HG02840 (cell line): ENCODE results near the gene METAP2.
A peak's percentile ranks its signal among the peaks of the same experiment; 100 is the strongest.
"Not testable (repeated sequence)": the region's sequence is repeated elsewhere in the genome, so short reads cannot be mapped to it uniquely, and the experiment has no call there.

Experiments
- ATAC-seq: cut with Tn5 transposase; IDR thresholded peaks from one replicate; pipeline ENCODE4 v1.9.1; 2021; ENCODE audit warnings: mild to moderate bottlenecking, moderate library complexity, moderate number of reproducible peaks; ENCODE audit not compliant: unreplicated experiment, low FRiP score

Gene METAP2

GRCh38 chr12:95473884-95474659 is at the start of gene METAP2:
TSS of gene METAP2 (plus strand) at chr12:95474152. CDS start at chr12:95474180, 28 bp downstream.
- peak; percentile 97 for ATAC-seq

- ATAC-seq: no peak
Observed at GRCh38 chr12:95424271-95424994, 49.5 kb upstream of the METAP2 start.

GRCh38 chr12:95429172-95429510 is 44.8 kb upstream of the METAP2 start:
- no peak for ATAC-seq

GRCh38 chr12:95431120-95431519 is 42.8 kb upstream of the METAP2 start:
- no peak for ATAC-seq

DNA sequence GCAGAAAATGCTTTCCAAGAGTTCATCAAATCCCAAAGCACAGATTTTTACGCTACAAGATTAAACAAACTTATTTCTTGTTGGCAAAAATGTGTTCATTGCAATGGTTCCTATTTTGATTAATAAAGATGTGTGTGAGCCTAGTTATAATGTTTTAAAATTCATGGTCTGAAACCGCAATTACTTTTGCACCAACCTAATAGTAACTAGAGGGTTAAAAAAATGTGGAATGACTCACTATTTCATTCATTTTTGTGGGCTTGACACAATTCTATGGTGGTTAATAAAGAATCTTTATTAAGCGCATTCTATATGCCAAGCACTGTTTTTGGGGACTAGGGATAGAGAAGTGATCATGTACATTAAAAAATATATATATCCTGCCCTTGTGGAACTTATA is 38.6 kb upstream of the METAP2 start:
- ATAC-seq: no peak

DNA sequence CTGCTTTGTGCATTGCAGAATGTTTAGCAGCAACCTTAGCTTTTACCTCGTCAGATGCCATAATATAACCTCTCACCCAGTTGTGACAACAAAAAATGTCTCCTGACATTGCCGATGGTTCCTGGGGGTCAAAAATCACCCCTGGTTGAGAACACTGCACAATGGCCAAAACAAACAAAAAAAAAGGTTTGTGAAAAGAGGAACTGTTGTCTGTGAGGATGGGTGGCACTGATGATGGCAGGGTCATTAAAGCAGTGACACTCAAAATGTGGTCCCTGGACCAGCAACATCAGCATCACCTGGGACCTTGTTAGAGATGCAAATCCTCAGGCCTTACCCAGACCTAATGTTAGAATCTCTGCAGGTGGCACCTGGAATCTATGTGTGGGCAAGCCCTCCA is 36.4 kb upstream of the METAP2 start:
- no peak for ATAC-seq

DNA sequence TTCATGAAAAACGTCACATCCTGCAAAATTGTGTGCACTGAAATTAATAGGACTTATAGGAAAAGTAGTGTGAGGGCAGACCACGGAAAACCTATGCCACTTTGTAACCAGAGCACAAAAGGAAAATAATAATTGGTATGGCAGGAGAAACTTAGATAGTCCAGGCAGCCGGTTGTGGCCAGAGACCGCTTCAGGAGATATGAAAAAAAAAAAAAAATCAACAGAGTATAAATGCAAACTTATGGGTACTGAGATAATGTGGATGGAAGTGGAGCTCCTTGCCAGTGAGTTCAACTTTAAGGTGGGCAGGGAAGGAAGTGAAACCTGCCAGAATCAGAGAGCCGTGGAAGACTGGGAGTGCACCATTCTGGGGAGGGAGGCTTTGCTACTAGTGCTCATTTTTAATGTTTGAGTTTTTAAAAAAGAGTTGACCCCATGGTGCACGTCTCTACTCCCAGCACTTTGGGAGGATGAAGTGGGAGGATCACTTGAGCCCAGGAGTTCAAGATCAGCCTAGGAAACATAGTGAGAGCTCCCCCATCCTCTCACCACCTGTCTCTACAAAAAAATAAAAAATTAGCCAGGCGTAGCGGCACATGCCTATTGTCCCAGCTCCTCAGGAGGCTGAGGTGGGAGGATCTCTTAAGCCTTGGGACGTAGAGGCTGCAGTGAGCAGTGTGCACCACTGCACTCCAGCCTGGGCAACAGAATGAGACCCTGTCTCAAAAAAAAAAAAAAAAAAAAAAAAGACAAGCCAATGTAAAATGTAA is 34.3 kb upstream of the METAP2 start:
- ATAC-seq: no peak

DNA sequence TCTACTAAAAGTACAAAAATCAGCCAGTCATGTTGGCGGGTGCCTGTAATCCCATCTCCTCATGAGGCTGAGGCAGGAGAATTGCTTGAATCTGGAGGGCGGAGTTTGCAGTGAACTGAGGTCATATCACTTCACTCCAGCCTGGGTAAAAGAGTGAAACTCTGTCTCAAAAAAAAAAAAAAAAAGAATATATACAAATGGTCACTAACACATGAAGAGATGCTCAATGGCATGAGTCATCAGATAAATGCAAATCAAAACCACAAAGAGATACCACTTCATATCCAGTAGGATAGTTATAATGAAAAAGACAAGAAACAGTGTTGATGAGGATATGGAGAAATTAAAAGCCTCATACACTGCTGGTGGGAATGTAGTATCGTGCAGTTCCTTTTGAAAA is 33.6 kb upstream of the METAP2 start:
- no peak for ATAC-seq

GRCh38 chr12:95443459-95443858 is 30.5 kb upstream of the METAP2 start:
- no peak for ATAC-seq

GRCh38 chr12:95445099-95445498 is 28.9 kb upstream of the METAP2 start:
- ATAC-seq: not testable (repeated sequence)

GRCh38 chr12:95445884-95446505 is 28.0 kb upstream of the METAP2 start:
- no peak for ATAC-seq

DNA sequence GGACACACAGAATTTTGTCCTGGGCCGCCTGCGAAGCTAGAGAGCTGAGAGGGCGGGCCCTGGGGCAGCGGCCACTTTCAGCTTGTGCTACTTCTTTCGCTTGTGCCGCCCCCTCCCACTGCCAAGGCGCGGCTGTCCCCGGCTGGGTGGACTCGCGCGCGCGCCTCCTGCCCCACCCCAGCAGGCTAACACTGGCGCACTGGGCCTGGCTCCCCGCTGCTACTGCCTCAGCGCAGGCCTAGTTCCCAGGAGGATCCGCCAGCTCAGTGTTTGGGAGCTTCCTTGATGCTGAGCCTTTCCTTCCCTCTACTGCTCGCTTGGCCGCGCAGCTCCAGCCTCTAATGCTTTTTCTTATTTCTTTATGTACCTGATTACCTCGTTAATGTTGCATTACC is 27.4 kb upstream of the METAP2 start:
- no peak for ATAC-seq

DNA sequence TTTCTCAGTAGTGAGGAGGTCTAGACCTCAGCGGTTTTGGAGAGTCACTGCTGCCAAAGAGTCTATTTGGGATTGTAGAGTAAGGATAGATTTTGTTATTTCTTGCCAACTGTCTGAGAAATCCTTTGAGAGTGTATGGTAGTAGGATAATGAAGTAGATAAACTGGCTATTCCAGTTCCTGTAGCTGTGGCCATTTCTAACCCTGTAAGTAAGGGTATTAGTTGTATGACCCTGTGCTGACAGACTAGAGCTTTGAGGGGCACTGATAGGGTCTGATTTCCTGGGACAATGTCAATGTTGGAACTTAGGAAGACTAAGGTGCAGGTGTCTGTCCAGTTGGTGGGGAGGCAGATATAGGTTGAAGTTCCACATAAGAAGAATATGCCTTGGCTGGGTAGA is 24.3 kb upstream of the METAP2 start:
- ATAC-seq: not testable (repeated sequence)

GRCh38 chr12:95452501-95452900 is 21.5 kb upstream of the METAP2 start:
- ATAC-seq: not testable (repeated sequence)

- ATAC-seq: not testable (repeated sequence)
Observed at GRCh38 chr12:95453881-95454280, 20.1 kb upstream of the METAP2 start.

- not testable (repeated sequence) for ATAC-seq
Observed at GRCh38 chr12:95454780-95455215, 19.2 kb upstream of the METAP2 start.

- not testable (repeated sequence) for ATAC-seq
Observed at GRCh38 chr12:95457605-95458004, 16.3 kb upstream of the METAP2 start.

DNA sequence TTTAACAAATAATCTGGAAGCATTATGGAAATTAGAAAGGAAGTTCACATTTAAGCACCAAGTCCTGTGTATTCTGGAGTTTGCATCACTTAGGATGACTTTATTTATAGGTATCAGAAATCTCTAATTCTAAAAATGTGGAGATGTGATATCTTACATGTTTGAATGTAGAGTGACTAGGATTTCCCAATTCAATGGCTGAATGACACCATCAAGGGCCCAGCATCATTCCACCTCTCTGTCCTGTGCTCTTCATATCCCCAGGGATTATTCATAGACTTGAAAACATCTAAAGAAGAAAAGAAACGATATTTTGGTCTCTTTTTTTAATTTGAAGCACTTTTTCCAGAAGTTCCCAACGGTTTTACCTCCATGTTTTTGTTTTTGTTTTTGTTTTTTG is 15.2 kb upstream of the METAP2 start:
- ATAC-seq: no peak

GRCh38 chr12:95459310-95459709 is 14.6 kb upstream of the METAP2 start:
- no peak for ATAC-seq

- ATAC-seq: no peak
Observed at GRCh38 chr12:95460105-95460504, 13.8 kb upstream of the METAP2 start.

DNA sequence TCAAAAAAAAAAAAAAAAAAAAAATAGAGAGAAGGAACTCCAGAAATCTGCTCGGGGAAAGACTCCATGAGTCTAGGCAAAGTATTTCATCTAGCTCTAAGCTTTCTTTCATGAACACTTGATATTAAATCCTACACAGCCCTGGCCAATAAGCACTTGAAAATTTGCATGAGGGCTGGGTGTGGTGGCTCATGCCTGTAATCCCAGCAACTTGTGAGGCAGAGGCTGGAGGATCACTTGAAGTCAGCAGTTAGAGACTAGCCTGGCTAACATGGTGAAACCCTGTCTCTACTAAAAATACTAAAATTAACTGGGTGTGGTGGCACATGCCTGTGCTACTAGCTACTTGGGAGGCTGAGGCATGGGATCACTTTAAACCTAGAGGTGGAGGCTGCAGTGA is 13.1 kb upstream of the METAP2 start:
- no peak for ATAC-seq
